HEK293 (cell line): ENCODE measurements around the gene FALEC.

Experiments
- CTCF ChIA-PET: fragments of 350-600 bp; formaldehyde crosslinking; extraction: SDS; loops from one replicate; lab custom pipeline; 2021; ENCODE audit warnings: antibody characterized with exemption; lab: Yijun Ruan, JAX
- POLR2A ChIA-PET: fragments of 300-600 bp; formaldehyde crosslinking; extraction: SDS; loops from one replicate; lab custom pipeline; 2020; ENCODE audit warnings: antibody characterized with exemption, inconsistent platforms; lab: Yijun Ruan, JAX
- H3K27ac ChIP-seq: fragments of 200-500 bp; sonication (Bioruptor generic); 2 replicates; pipeline ENCODE4 v1.5.1; 2014; ENCODE audit warnings: low read depth, low read length, control low read depth, inconsistent platforms; ENCODE audit errors: extremely low read depth
- H3K36me3 ChIP-seq, 2 experiments: fragments of 200-500 bp in 1 of 2; sonication (Bioruptor generic) in 1 of 2; 1 replicate in 1 of 2; 2 replicates in 1 of 2; pipeline ENCODE4 v1.5.1; 2014 to 2017; ENCODE audit warnings: inconsistent platforms in 2 of 2, low read length in 2 of 2; ENCODE audit not compliant: control insufficient read depth in 2 of 2, insufficient read depth in 1 of 2
- H3K4me1 ChIP-seq: fragments of 200-500 bp; sonication (Bioruptor generic); 2 replicates; pipeline ENCODE4 v1.5.1; 2014; ENCODE audit warnings: mild to moderate bottlenecking, low read length, inconsistent platforms; ENCODE audit not compliant: control insufficient read depth, insufficient read depth
- H3K4me3 ChIP-seq: 2 replicates; pipeline ENCODE4 v1.5.1; 2011; ENCODE audit warnings: low read depth, mild to moderate bottlenecking, control low read depth, low read length, moderate library complexity
- H3K9me3 ChIP-seq: fragments of 200-500 bp; sonication (Bioruptor generic); 2 replicates; pipeline ENCODE4 v1.5.1; 2014; ENCODE audit warnings: low read depth, low read length, inconsistent platforms; ENCODE audit not compliant: control insufficient read depth, insufficient read depth
- KLF17 ChIP-seq: fragments of 450-650 bp; formaldehyde crosslinking; IDR thresholded peaks from 2 replicates; pipeline ENCODE4 v1.5.1; 2016; ENCODE audit warnings: missing biosample characterization, missing genetic modification characterization
- MYNN ChIP-seq: fragments of 450-650 bp; formaldehyde crosslinking; IDR thresholded peaks from 2 replicates; pipeline ENCODE4 v1.5.1; 2016; ENCODE audit warnings: missing biosample characterization, missing genetic modification characterization, borderline replicate concordance
- OSR2 ChIP-seq: fragments of 450-650 bp; formaldehyde crosslinking; IDR thresholded peaks from 2 replicates; pipeline ENCODE4 v1.5.1; 2016; ENCODE audit warnings: missing biosample characterization, missing genetic modification characterization
- SETDB1 ChIP-seq: IDR thresholded peaks from one replicate; pipeline ENCODE4 v1.6.1; 2017; ENCODE audit warnings: mild to moderate bottlenecking, low read length, moderate library complexity, mixed read lengths; ENCODE audit not compliant: insufficient read length
- SP2 ChIP-seq: fragments of 450-650 bp; formaldehyde crosslinking; IDR thresholded peaks from 2 replicates; pipeline ENCODE4 v1.5.1; 2016; ENCODE audit warnings: missing biosample characterization, missing genetic modification characterization
- SP3 ChIP-seq: fragments of 450-650 bp; formaldehyde crosslinking; IDR thresholded peaks from 2 replicates; pipeline ENCODE4 v1.5.1; 2016; ENCODE audit warnings: missing biosample characterization, missing genetic modification characterization
- SP7 ChIP-seq: fragments of 450-650 bp; formaldehyde crosslinking; IDR thresholded peaks from 2 replicates; pipeline ENCODE4 v1.5.1; 2016; ENCODE audit warnings: missing biosample characterization, missing genetic modification characterization
- TRIM28 ChIP-seq: IDR thresholded peaks from 2 replicates; pipeline ENCODE4 v1.6.1; 2011; ENCODE audit warnings: low read length, control low read depth, borderline replicate concordance
- ZBTB7A ChIP-seq: fragments of 450-650 bp; formaldehyde crosslinking; IDR thresholded peaks from 2 replicates; pipeline ENCODE4 v1.5.1; 2016; ENCODE audit warnings: low read depth, missing biosample characterization, missing genetic modification characterization
- ZFP3 ChIP-seq: fragments of 450-650 bp; formaldehyde crosslinking; IDR thresholded peaks from 2 replicates; pipeline ENCODE4 v1.5.1; 2016; ENCODE audit warnings: low read depth, missing biosample characterization, missing genetic modification characterization
- ZFP69B ChIP-seq: fragments of 450-650 bp; formaldehyde crosslinking; IDR thresholded peaks from 2 replicates; pipeline ENCODE4 v1.5.1; 2016; ENCODE audit warnings: missing biosample characterization, missing genetic modification characterization
- ZNF211 ChIP-seq: fragments of 450-650 bp; formaldehyde crosslinking; IDR thresholded peaks from 2 replicates; pipeline ENCODE4 v1.5.1; 2016; ENCODE audit warnings: low read depth, missing biosample characterization, missing genetic modification characterization
- ZNF223 ChIP-seq: fragments of 450-650 bp; formaldehyde crosslinking; IDR thresholded peaks from 2 replicates; pipeline ENCODE4 v1.5.1; 2016; ENCODE audit warnings: missing biosample characterization, missing genetic modification characterization
- ZNF302 ChIP-seq: fragments of 450-650 bp; formaldehyde crosslinking; IDR thresholded peaks from 2 replicates; pipeline ENCODE4 v1.5.1; 2016; ENCODE audit warnings: missing biosample characterization, missing genetic modification characterization, low read depth
- ZNF354C ChIP-seq: fragments of 450-650 bp; formaldehyde crosslinking; IDR thresholded peaks from 2 replicates; pipeline ENCODE4 v1.5.1; 2016; ENCODE audit warnings: missing biosample characterization, missing genetic modification characterization, low read depth, borderline replicate concordance
- ZNF362 ChIP-seq: fragments of 450-650 bp; formaldehyde crosslinking; IDR thresholded peaks from 2 replicates; pipeline ENCODE4 v1.5.1; 2016; ENCODE audit warnings: missing biosample characterization, missing genetic modification characterization
- ZNF394 ChIP-seq: fragments of 450-650 bp; formaldehyde crosslinking; IDR thresholded peaks from 2 replicates; pipeline ENCODE4 v1.5.1; 2016; ENCODE audit warnings: missing biosample characterization, missing genetic modification characterization, mild to moderate bottlenecking, moderate library complexity, borderline replicate concordance
- ZNF48 ChIP-seq: fragments of 450-650 bp; formaldehyde crosslinking; IDR thresholded peaks from 2 replicates; pipeline ENCODE4 v1.5.1; 2016; ENCODE audit warnings: missing biosample characterization, missing genetic modification characterization
- ZNF514 ChIP-seq: fragments of 450-650 bp; formaldehyde crosslinking; IDR thresholded peaks from 2 replicates; pipeline ENCODE4 v1.5.1; 2016; ENCODE audit warnings: missing biosample characterization, missing genetic modification characterization
- ZNF660 ChIP-seq: fragments of 450-650 bp; IDR thresholded peaks from 2 replicates; pipeline ENCODE4 v1.5.1; 2018; ENCODE audit warnings: missing biosample characterization, mild to moderate bottlenecking, missing genetic modification characterization
- ZNF792 ChIP-seq: fragments of 450-650 bp; formaldehyde crosslinking; IDR thresholded peaks from 2 replicates; pipeline ENCODE4 v1.5.1; 2016; ENCODE audit warnings: missing biosample characterization, missing genetic modification characterization
- TF ChIP-seq, protein P1 (sequence below): fragments of 450-650 bp; formaldehyde crosslinking; IDR thresholded peaks from 2 replicates; pipeline ENCODE4 v1.5.1; 2017; ENCODE audit warnings: missing biosample characterization, missing genetic modification characterization
- TF ChIP-seq, protein P2 (sequence below): fragments of 450-650 bp; formaldehyde crosslinking; IDR thresholded peaks from 2 replicates; pipeline ENCODE4 v1.5.1; 2016; ENCODE audit warnings: missing biosample characterization, missing genetic modification characterization

The FALEC gene

DNA sequence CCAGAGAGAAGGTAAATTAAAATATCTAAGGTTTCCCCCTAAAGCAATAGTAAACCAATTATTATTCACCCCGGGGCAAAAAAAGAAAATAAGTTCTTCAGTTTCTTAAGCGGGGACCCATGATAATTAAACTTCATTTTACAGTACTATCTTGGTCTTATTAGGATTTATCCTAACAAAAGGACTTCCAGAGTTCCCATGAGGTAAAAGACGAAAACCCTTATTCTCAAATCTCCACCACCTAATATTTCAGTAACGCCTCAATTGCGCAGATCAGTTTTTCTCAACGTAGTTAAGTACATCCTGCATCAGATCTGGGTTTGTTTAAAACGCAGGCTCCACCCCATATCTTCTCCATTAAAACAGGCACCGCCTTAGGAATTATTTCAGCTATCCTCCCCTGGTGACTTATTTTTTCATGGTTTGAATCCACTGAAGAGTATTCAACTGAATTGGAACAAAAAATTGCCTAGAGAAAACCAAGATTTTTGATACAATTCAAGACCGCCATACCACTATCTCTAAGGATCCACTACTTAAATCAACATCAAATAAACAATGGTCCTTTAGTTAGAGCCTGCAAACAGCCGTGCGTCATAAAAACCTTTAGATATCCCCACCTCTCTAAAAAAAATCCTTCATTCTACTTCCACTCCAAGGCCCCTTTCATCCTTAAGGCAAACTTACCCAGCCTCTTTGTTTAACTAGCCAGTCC lies 62.2 kb downstream of the FALEC start:
- peaks cover 0 to 61% of the 10 kb centered on the region in 2 experiments for H3K36me3 ChIP-seq
- TF ChIP-seq, protein P1, sequence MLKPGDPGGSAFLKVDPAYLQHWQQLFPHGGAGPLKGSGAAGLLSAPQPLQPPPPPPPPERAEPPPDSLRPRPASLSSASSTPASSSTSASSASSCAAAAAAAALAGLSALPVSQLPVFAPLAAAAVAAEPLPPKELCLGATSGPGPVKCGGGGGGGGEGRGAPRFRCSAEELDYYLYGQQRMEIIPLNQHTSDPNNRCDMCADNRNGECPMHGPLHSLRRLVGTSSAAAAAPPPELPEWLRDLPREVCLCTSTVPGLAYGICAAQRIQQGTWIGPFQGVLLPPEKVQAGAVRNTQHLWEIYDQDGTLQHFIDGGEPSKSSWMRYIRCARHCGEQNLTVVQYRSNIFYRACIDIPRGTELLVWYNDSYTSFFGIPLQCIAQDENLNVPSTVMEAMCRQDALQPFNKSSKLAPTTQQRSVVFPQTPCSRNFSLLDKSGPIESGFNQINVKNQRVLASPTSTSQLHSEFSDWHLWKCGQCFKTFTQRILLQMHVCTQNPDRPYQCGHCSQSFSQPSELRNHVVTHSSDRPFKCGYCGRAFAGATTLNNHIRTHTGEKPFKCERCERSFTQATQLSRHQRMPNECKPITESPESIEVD (tag by site-specific recombination), result peak; percentile 48; the same call in 1 of the 2 replicates
- no peak for TF ChIP-seq ZNF792 (tag by site-specific recombination)
- TF ChIP-seq ZNF362, result 0 out of 2 replicates have a peak, but pooled peaks have one; percentile 25
- TF ChIP-seq MYNN (tag by site-specific recombination), result no peak
- TF ChIP-seq, protein P2, sequence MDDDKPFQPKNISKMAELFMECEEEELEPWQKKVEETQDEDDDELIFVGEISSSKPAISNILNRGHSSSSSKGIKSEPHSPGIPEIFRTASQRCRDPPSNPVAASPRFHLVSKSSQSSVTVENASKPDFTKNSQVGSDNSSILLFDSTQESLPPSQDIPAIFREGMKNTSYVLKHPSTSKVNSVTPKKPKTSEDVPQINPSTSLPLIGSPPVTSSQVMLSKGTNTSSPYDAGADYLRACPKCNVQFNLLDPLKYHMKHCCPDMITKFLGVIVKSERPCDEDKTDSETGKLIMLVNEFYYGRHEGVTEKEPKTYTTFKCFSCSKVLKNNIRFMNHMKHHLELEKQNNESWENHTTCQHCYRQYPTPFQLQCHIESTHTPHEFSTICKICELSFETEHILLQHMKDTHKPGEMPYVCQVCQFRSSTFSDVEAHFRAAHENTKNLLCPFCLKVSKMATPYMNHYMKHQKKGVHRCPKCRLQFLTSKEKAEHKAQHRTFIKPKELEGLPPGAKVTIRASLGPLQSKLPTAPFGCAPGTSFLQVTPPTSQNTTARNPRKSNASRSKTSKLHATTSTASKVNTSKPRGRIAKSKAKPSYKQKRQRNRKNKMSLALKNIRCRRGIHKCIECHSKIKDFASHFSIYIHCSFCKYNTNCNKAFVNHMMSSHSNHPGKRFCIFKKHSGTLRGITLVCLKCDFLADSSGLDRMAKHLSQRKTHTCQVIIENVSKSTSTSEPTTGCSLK (tag by site-specific recombination), result no peak
- 0 out of 2 replicates have a peak, but pooled peaks have one; percentile 13 for TF ChIP-seq ZBTB7A (tag by site-specific recombination)
- TF ChIP-seq OSR2 (tag by site-specific recombination), result no peak
- no peak for TF ChIP-seq ZFP69B
- TF ChIP-seq SETDB1, result no peak
- TF ChIP-seq ZNF302 (tag by site-specific recombination), result no peak
- no peak for TF ChIP-seq TRIM28
- TF ChIP-seq SP2 (tag by site-specific recombination), result peak; percentile 29; the same call in 1 of the 2 replicates
- TF ChIP-seq SP3 (tag by site-specific recombination), result peak; percentile 16; the same call in 1 of the 2 replicates
- TF ChIP-seq, all 188 proteins: peak for 5
- H3K9me3 ChIP-seq, result no peaks in the 10 kb centered on the region
- peak overlapping the region; percentile 95 for H3K27ac ChIP-seq
- CTCF ChIA-PET, result interaction anchor here (2.3 to 14.0 kb wide), 4 partner anchors 10 to 43 kb away, joined by 10 to 135 read pairs (median 18); no protein-coding TSS in a partner anchor
- H3K4me1 ChIP-seq, result no peaks in the 10 kb centered on the region
- POLR2A ChIA-PET, result interaction anchor here (1.4 to 13.5 kb wide), 9 partner anchors 9 to 429 kb away, joined by 3 to 272 read pairs (median 10); partner anchors contain the start of genes ADAMTSL4, APH1A, ENSA and MINDY1
- peak overlapping the region; percentile 82 for H3K4me3 ChIP-seq

DNA sequence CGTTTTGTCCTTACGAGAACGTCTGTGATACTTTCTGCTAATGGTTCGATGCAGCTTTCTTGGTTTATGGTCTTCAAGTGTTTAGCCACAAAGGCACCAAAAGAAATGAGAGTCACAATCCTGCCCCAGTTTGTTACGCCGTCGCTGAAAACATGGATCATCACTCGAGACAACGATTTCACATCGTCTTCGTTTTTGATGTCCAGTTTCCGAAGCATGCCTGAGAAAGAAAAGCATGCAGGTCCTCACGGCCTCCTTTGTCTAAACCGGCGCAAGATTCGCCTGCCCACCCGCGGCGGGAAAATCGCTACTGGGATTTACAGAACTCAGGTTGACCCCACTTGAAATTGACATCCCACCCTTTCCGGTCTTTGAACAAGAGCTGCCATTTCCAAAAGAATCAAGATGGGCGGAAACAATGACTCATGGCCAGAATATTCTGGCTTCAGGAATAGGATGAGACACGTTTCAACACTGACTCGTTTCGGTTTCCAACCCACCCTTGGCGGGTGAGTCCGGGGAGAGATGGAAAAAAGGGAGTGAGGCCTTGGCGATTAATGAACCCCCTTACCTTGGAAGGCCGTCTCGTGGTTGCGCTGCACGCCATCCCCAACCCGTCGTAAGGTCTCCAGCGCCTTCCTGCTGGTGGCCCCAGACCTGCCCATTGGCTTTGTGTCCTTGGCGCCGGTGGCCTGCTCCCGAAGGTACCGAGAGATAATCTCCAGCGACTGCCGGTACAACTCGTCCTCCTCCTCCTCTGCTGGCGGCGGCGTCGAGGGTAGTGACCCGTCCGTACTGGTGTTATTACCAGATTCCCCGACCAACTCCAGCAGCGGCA lies 62.9 kb downstream of the FALEC start:
- ChIA-PET CTCF (interaction anchor here (0.7 to 14.0 kb wide), 7 partner anchors 9 to 235 kb away, joined by 3 to 135 read pairs (median 5); no protein-coding TSS in a partner anchor), POLR2A (interaction anchor here (0.6 to 13.5 kb wide), 20 partner anchors 9 to 428 kb away, joined by 3 to 272 read pairs (median 10); partner anchors contain the start of genes ADAMTSL4, APH1A, ENSA and FALEC)
- no peaks in the 10 kb centered on the region for H3K4me1 ChIP-seq
- H3K9me3 ChIP-seq, result no peaks in the 10 kb centered on the region
- H3K4me3 ChIP-seq, result peak overlapping the region; percentile 82
- H3K36me3 ChIP-seq, result peaks cover 0 to 54% of the 10 kb centered on the region in 2 experiments
- H3K27ac ChIP-seq, result peak overlapping the region; percentile 95
- TF ChIP-seq SP7 (tag by site-specific recombination) (peak; percentile 85), TRIM28 (no peak), ZNF792 (tag by site-specific recombination) (no peak), ZFP3 (tag by site-specific recombination) (no peak), KLF17 (tag by site-specific recombination) (peak; percentile 95), ZNF394 (tag by site-specific recombination) (peak; percentile 8; the same call in 1 of the 2 replicates), ZNF48 (tag by site-specific recombination) (no peak), ZNF223 (tag by site-specific recombination) (no peak), ZNF660 (tag by site-specific recombination) (peak; percentile 79), ZNF514 (tag by site-specific recombination) (no peak), ZNF354C (tag by site-specific recombination) (no peak), ZNF211 (no peak)
